Karpas-422 (cell line): ENCODE data around the gene CENPVL3. TPM values are rescaled to one million over a fixed set of nuclear protein-coding genes. Genes with fewer than 3 reads are reported as not detected.
"Not testable (repeated sequence)": the region's sequence is repeated elsewhere in the genome, so short reads cannot be mapped to it uniquely, and the experiment has no call there.

ENCODE experiments used
- DNase-seq: peaks from one replicate; pipeline ENCODE4 v3.0.0-alpha.2; 2015
- H2AFZ ChIP-seq: fragments of 200-600 bp; sonication (generic); 2 replicates; pipeline ENCODE4 v1.6.1; 2014; ENCODE audit warnings: antibody characterized with exemption, low read length, mixed read lengths
- H3K27ac ChIP-seq: fragments of 200-600 bp; sonication (generic); 2 replicates; pipeline ENCODE4 v1.5.1; 2014; ENCODE audit warnings: mild to moderate bottlenecking, low read length, moderate library complexity
- H3K27me3 ChIP-seq: fragments of 200-600 bp; sonication (generic); 2 replicates; pipeline ENCODE4 v1.6.1; 2014; ENCODE audit warnings: low read length, mixed read lengths
- H3K36me3 ChIP-seq: fragments of 200-600 bp; sonication (generic); 2 replicates; pipeline ENCODE4 v1.6.1; 2014; ENCODE audit warnings: low read length, mixed read lengths; ENCODE audit not compliant: insufficient read depth
- H3K4me1 ChIP-seq: fragments of 200-600 bp; sonication (generic); 2 replicates; pipeline ENCODE4 v1.6.1; 2014; ENCODE audit warnings: mild to moderate bottlenecking, low read length, mixed read lengths
- H3K4me2 ChIP-seq: fragments of 200-600 bp; sonication (generic); 2 replicates; pipeline ENCODE4 v1.6.1; 2014; ENCODE audit warnings: low read length, low read depth, mild to moderate bottlenecking; ENCODE audit not compliant: poor library complexity, severe bottlenecking
- H3K4me3 ChIP-seq: fragments of 200-600 bp; sonication (generic); 2 replicates; pipeline ENCODE4 v1.5.1; 2014; ENCODE audit warnings: mild to moderate bottlenecking, antibody characterized with exemption, low read length, mixed read lengths
- H3K79me2 ChIP-seq: fragments of 200-600 bp; sonication (generic); 2 replicates; pipeline ENCODE4 v1.6.1; 2014; ENCODE audit warnings: mild to moderate bottlenecking, low read length, mixed read lengths
- H3K9ac ChIP-seq: fragments of 200-600 bp; sonication (generic); 2 replicates; pipeline ENCODE4 v1.6.0; 2014; ENCODE audit warnings: low read length
- H3K9me2 ChIP-seq: fragments of 200-600 bp; sonication (generic), shearing (Covaris generic); replicated peaks from 2 replicates; pipeline ENCODE4 v1.6.0; 2014; ENCODE audit warnings: mild to moderate bottlenecking, low read length, moderate library complexity; ENCODE audit not compliant: insufficient read depth
- H3K9me3 ChIP-seq: fragments of 300-700, 200-600 bp; sonication (generic); 2 replicates; pipeline ENCODE4 v1.6.1; 2014; ENCODE audit warnings: low read length, mixed read lengths
- H4K20me1 ChIP-seq: fragments of 200-600 bp; sonication (generic); 2 replicates; pipeline ENCODE4 v1.6.1; 2014; ENCODE audit warnings: mild to moderate bottlenecking, antibody characterized with exemption, low read length, low read depth; ENCODE audit not compliant: insufficient read depth
- total RNA-seq: library from RNA; depleted of rRNA; stranded (reverse); fragments of >200 nt; shearing (Covaris generic); gene quantifications from 2 replicates; pipeline ENCODE4 v1.2.3, GENCODE V29; 2014; ENCODE audit warnings: low replicate concordance; rRNA removed

Gene CENPVL3
- not detected in 2 replicates for total RNA-seq

DNA sequence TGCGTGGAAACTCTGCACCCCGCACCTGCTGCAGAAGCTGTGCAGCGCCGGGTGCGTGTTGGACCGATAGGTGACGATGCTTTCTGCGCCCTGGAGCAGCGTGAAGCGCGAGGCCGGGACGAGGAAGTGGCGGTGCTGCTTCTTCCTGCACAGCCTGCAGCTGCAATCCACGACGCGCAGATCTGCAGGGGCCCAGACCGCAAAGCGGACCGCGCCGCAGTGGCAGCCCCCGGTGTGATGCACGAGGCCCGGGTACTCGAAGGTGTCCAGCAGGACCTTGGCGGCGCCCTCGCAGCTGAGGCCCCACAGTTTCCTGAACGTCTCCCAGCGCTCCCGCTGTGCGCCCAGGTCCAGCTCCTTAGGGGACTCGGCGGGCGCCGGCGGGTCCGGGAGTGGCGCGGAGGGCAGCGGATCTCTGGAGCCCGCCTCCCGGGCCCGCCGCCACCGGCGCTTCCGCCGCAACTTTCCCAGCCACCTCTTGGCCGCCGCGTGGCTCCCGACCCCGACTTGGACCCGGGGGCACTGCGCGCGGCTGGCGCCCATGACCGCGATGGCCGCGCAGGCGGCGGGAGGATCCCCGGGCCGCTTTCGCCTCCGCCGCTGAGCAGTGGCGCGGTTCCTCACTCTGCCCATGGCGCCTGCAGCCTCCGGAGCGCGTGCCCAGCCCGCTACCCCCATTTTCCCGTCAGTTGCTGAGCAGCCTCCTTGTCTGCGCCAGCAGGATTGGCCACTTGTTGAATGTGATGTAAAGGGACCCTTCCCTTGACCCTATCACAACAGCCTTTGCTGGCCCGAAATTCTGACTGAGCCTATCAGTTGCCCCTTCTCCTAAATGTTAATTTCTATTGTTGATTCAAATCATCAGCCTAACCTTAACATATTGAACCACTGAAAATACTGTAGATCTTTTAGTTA lies at the start of gene CENPVL3:
Gene CENPVL3 (minus strand): TSS at position 672 of the 915 bp plus-strand sequence. CDS start 39 bp downstream, at position 633.
- H3K79me2 ChIP-seq, H3K9me2 ChIP-seq, H3K4me1 ChIP-seq, H3K4me2 ChIP-seq, H4K20me1 ChIP-seq, H3K9me3 ChIP-seq, DNase-seq, H3K27ac ChIP-seq, H3K9ac ChIP-seq, H3K36me3 ChIP-seq, H2AFZ ChIP-seq, H3K27me3 ChIP-seq, H3K4me3 ChIP-seq: not testable (repeated sequence)

DNA sequence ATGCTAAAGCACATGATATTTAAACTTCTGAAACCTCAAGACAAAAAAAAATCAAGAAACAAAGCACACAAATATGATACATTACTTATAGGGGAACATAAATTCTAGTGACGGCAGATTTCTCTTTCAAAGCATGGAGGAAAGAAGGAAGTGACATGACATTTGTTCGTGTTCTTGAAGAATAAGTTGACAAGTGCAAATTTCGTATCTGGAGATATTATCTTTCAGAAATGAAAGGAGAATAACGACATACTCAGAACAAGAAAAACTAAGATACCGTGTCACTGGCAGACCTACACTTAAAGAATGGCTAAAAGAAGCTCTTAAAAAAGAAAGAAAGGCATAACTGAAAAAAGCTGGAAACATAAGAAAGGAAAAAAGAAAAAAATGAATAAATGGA lies 47.3 kb upstream of the CENPVL3 start:
- Histone ChIP-seq H3K27me3 (no peaks in the 10 kb centered on the region), H3K9me2 (no peaks in the 10 kb centered on the region), H4K20me1 (no peaks in the 10 kb centered on the region), H3K4me2 (no peak overlapping the region), H3K79me2 (no peaks in the 10 kb centered on the region), H3K9me3 (no peaks in the 10 kb centered on the region), H3K9ac (no peak overlapping the region), H3K27ac (no peak overlapping the region), H3K4me3 (no peak overlapping the region), H3K4me1 (no peaks in the 10 kb centered on the region), H3K36me3 (no peaks in the 10 kb centered on the region), H2AFZ (no peak overlapping the region)
- DNase-seq, result no peak

DNA sequence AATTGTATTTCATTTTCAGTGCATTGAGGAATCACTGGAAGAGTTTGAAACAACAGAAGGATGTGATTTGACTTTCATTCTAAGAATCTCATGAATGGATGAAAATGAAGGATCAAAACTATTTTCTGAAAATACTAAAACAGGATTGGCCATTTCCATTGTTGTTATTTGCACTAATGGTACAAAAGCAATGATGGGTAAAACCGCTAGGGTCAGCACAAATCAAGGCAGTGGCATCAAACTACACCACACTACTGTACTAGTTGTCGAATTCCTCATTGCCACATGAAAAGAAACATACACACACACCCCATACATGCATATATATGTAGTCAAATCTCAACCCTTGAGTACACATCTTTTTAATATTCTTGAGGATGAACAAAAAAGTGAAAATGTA lies 24.7 kb upstream of the CENPVL3 start:
- Histone ChIP-seq H3K9me2 (no peaks in the 10 kb centered on the region), H3K79me2 (no peaks in the 10 kb centered on the region), H4K20me1 (no peaks in the 10 kb centered on the region), H3K4me2 (no peak overlapping the region), H3K4me3 (no peak overlapping the region), H3K4me1 (no peaks in the 10 kb centered on the region), H2AFZ (no peak overlapping the region), H3K27me3 (no peaks in the 10 kb centered on the region), H3K27ac (no peak overlapping the region), H3K9me3 (no peaks in the 10 kb centered on the region), H3K36me3 (no peaks in the 10 kb centered on the region), H3K9ac (no peak overlapping the region)
- DNase-seq, result no peak

DNA sequence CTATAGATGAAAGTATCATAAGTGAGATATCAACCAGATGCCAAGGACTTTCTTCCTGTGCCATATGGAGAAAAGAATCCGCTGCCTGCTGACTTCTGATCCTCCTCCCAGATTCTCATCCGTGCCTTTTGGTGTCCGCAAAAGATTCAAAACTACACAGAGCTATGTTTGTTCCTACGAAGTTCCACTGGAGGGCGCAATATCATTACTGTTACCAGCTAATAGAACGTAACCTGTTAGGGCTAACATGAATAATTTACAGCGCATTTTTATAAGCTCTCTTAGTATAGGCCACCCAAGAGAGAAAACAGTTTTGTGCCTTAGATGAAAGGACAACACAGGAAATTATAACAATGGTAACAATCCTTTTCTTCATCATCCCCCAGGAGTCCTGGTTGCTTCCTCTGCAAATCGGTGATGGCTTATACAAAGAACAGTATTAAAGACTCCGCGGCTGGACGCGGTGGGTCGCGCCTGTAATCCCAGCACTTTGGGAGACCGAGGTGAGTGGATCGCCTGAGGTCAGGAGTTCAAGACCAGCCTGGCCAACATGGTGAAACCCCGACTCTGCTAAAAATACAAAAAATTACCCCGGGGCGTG lies 22.8 kb upstream of the CENPVL3 start:
- H3K4me3 ChIP-seq, result no peak overlapping the region
- peak; percentile 79 for DNase-seq
- H3K79me2 ChIP-seq, result no peaks in the 10 kb centered on the region
- no peak overlapping the region for H3K4me2 ChIP-seq
- H4K20me1 ChIP-seq, result no peaks in the 10 kb centered on the region
- H2AFZ ChIP-seq, result no peak overlapping the region
- H3K9me2 ChIP-seq, result no peaks in the 10 kb centered on the region
- no peak overlapping the region for H3K27ac ChIP-seq
- no peaks in the 10 kb centered on the region for H3K4me1 ChIP-seq
- no peaks in the 10 kb centered on the region for H3K36me3 ChIP-seq
- no peaks in the 10 kb centered on the region for H3K9me3 ChIP-seq
- H3K27me3 ChIP-seq, result no peaks in the 10 kb centered on the region
- H3K9ac ChIP-seq, result no peak overlapping the region

DNA sequence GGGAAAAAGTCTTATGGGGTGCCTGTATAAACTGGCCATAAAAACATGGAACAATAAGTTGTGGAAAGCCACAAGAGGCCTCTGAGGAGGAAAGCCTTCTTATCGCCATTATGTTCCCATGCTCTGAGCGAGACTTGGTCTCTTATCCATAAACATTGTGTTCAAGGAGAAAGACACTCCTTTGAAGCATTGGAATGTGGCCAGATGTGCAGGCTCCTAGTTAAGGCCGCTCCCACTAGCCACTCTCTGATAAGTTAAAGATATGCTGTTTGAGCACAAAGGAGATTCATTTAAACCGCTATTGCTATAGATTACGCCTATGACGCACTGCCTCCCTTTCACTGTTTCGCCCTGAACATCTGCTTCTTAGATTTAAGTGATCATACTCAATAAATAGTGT lies 17.8 kb upstream of the CENPVL3 start:
- not testable (repeated sequence) for H3K36me3 ChIP-seq, H3K4me3 ChIP-seq

DNA sequence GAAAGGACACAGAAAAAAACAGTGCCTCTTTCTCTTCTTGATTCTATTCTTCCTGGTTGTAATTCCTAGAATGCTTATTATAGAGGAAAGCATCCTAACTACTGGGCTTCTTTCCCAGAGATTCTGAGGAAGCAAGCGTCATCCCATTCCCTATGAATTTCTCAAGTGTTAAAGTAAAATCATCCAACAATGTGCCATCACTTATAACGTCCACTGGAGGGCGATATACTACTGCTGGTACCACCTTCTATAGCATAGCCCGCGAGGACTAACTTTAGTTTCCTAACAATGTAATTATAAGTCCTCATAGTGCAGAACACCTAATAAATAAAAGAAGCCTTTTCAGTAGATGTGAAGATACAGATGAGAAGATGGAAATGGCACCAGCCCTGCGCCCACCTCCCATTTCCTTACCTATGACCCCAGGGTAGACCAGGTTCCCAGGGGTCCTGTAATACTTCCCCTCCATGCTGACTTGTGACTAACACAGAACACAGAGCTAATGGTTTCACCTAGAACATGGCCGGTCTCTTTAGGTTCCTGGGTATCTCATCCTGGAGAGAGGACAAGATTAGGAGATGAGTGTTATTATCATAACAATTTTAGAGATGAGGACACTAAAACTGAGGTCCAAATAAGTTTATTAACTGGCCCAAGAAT lies 4.2 kb downstream of the CENPVL3 start:
- H3K4me1 ChIP-seq, result no peaks in the 10 kb centered on the region
- H4K20me1 ChIP-seq, result no peaks in the 10 kb centered on the region
- H3K79me2 ChIP-seq, result no peaks in the 10 kb centered on the region
- H3K4me3 ChIP-seq, result no peak overlapping the region
- H3K36me3 ChIP-seq, result no peaks in the 10 kb centered on the region
- no peak overlapping the region for H3K27ac ChIP-seq
- H3K4me2 ChIP-seq, result no peak overlapping the region
- peak; percentile 77 for DNase-seq
- no peak overlapping the region for H3K9ac ChIP-seq
- H3K27me3 ChIP-seq, result no peaks in the 10 kb centered on the region
- no peaks in the 10 kb centered on the region for H3K9me2 ChIP-seq
- H2AFZ ChIP-seq, result no peak overlapping the region
- H3K9me3 ChIP-seq, result no peaks in the 10 kb centered on the region

More for the DNA sequence above, 17.8 kb upstream of the CENPVL3 start:
- not testable (repeated sequence) for H3K9me3 ChIP-seq, H3K9me2 ChIP-seq, H3K27ac ChIP-seq, H2AFZ ChIP-seq, H3K4me1 ChIP-seq, DNase-seq, H3K79me2 ChIP-seq, H4K20me1 ChIP-seq, H3K4me2 ChIP-seq, H3K9ac ChIP-seq, H3K27me3 ChIP-seq

DNA sequence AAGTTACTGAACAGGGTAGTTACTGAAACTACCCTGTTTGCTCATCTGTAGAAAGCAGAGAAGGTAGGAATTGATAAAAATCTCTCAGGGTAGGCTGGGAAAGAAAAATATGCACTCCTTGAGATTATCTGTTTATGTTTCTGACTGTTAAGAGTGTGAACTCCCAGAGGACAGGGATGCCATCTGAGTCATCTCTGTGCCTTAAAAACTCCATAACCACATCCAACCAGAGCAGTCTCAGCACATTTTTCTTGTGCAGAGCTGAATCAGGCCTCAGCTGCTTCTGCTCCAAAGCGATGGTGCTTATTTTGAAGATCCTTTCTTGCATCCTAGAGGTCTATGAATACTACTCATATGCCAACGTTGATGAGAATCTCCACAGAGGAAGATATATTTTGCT lies 9.9 kb downstream of the CENPVL3 start:
- no peak overlapping the region for H3K4me2 ChIP-seq
- no peak overlapping the region for H3K9ac ChIP-seq
- no peak overlapping the region for H3K27ac ChIP-seq
- H3K36me3 ChIP-seq, result no peaks in the 10 kb centered on the region
- H3K4me3 ChIP-seq, result no peak overlapping the region
- H4K20me1 ChIP-seq, result no peaks in the 10 kb centered on the region
- H3K9me2 ChIP-seq, result no peaks in the 10 kb centered on the region
- H3K79me2 ChIP-seq, result no peaks in the 10 kb centered on the region
- no peak overlapping the region for H2AFZ ChIP-seq
- no peaks in the 10 kb centered on the region for H3K27me3 ChIP-seq
- no peaks in the 10 kb centered on the region for H3K4me1 ChIP-seq
- no peak for DNase-seq
- no peaks in the 10 kb centered on the region for H3K9me3 ChIP-seq

DNA sequence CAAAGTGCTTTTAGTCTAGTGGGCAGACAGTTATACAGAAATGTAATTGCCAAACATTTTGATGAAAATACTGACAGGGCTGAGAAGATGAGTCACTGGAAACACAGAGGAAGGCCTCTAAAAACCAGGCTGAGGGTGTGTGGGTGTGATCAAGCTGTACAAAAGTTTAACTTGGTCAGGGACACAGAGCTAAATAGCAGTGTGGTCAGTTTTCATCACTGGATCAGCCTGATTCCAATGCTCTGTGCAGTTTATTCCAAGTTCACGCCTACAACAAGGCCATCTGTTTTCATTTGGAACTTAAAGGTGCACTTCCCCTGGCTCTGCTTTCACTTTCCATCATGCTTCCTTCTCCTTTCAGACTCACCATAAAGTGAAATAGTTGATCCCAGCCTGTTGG lies 10.6 kb downstream of the CENPVL3 start:
- no peak overlapping the region for H3K4me3 ChIP-seq
- H4K20me1 ChIP-seq, result no peaks in the 10 kb centered on the region
- no peaks in the 10 kb centered on the region for H3K9me2 ChIP-seq
- no peak overlapping the region for H3K4me2 ChIP-seq
- no peak overlapping the region for H2AFZ ChIP-seq
- no peaks in the 10 kb centered on the region for H3K79me2 ChIP-seq
- H3K27ac ChIP-seq, result no peak overlapping the region
- no peaks in the 10 kb centered on the region for H3K4me1 ChIP-seq
- H3K9me3 ChIP-seq, result no peaks in the 10 kb centered on the region
- DNase-seq, result no peak
- H3K9ac ChIP-seq, result no peak overlapping the region
- H3K36me3 ChIP-seq, result no peaks in the 10 kb centered on the region
- no peaks in the 10 kb centered on the region for H3K27me3 ChIP-seq
